H1 (cell line): ENCODE measurements around the gene RPL31. TPM values are rescaled to one million over a fixed set of nuclear protein-coding genes. Genes with fewer than 3 reads are reported as not detected.

Experiments used
- CTCF ChIA-PET: fragments of 300-600 bp; sonication (Branson Sonifier 250); formaldehyde crosslinking; loops from one replicate; lab custom pipeline; 2021; ENCODE audit not compliant: partially characterized antibody; lab: Charles Lee
- POLR2A ChIA-PET: fragments of 300-600 bp; sonication (Branson Sonifier 250); formaldehyde crosslinking; loops from one replicate; lab custom pipeline; 2021; ENCODE audit warnings: inconsistent platforms; ENCODE audit not compliant: partially characterized antibody; lab: Charles Lee
- DNase-seq, 2 experiments: peaks; one replicate each; pipeline versions ENCODE4 v3.0.0 to v3.0.0-alpha.2; 2010 to 2022; ENCODE audit warnings: low spot score in 2 of 2, low read depth in 1 of 2, mixed read lengths in 1 of 2
- FAIRE-seq: peaks from 2 replicates; lab custom pipeline; 2011; peaks lifted over from hg19 to GRCh38; lab: Jason Lieb, UNC
- H2AFZ ChIP-seq: 2 replicates; pipeline ENCODE4 v1.8.1; 2012; ENCODE audit warnings: low read length, inconsistent platforms
- H2AK5ac ChIP-seq: 2 replicates; pipeline ENCODE4 v1.6.1; 2013; ENCODE audit warnings: low read depth, low read length
- H2BK120ac ChIP-seq: replicated peaks from 2 replicates; pipeline ENCODE3; 2013; ENCODE audit warnings: low read depth, low read length, inconsistent platforms
- H2BK12ac ChIP-seq: 2 replicates; pipeline ENCODE4 v1.6.1; 2013; ENCODE audit warnings: low read depth, low read length
- H2BK15ac ChIP-seq: 2 replicates; pipeline ENCODE4 v1.6.1; 2013; ENCODE audit warnings: low read length
- H2BK20ac ChIP-seq: 2 replicates; pipeline ENCODE4 v1.6.1; 2013; ENCODE audit warnings: low read length
- H2BK5ac ChIP-seq: 2 replicates; pipeline ENCODE4 v1.6.1; 2013; ENCODE audit warnings: low read depth, low read length
- H3K14ac ChIP-seq: 2 replicates; pipeline ENCODE4 v1.6.1; 2013; ENCODE audit warnings: inconsistent platforms; ENCODE audit not compliant: insufficient read length
- H3K18ac ChIP-seq: 2 replicates; pipeline ENCODE4 v1.6.1; 2013; ENCODE audit warnings: low read length; ENCODE audit errors: extremely low read depth
- H3K23ac ChIP-seq: 2 replicates; pipeline ENCODE4 v1.6.1; 2013; ENCODE audit warnings: inconsistent platforms; ENCODE audit not compliant: insufficient read length
- H3K23me2 ChIP-seq: 2 replicates; pipeline ENCODE4 v1.6.1; 2013; ENCODE audit warnings: low read depth, low read length
- H3K27ac ChIP-seq: 2 replicates; pipeline ENCODE4 v1.6.1; 2011; ENCODE audit warnings: low read depth, low read length, inconsistent platforms
- H3K27me3 ChIP-seq, 4 experiments: replicated peaks in 1 of 4; 1 replicate in 1 of 4; 2 replicates in 3 of 4; pipeline versions ENCODE4 v1.6.1 to v1.8.1; 2011 to 2013; ENCODE audit warnings: low read length in 3 of 4, mild to moderate bottlenecking in 3 of 4, inconsistent platforms in 2 of 4, mixed read lengths in 2 of 4, moderate library complexity in 1 of 4; ENCODE audit not compliant: control insufficient read depth in 3 of 4, insufficient read depth in 3 of 4; ENCODE audit errors: extremely low read depth in 1 of 4
- H3K36me3 ChIP-seq, 4 experiments: 2 replicates each; pipeline versions ENCODE4 v1.6.1 to v1.8.1; 2011 to 2013; ENCODE audit warnings: mild to moderate bottlenecking in 4 of 4, low read length in 3 of 4, moderate library complexity in 2 of 4, control low read depth in 1 of 4, inconsistent platforms in 1 of 4; ENCODE audit not compliant: insufficient read depth in 4 of 4, control insufficient read depth in 2 of 4
- H3K4ac ChIP-seq: replicated peaks from 2 replicates; pipeline ENCODE3; 2013; ENCODE audit warnings: low read length, low read depth, mixed read lengths, inconsistent platforms; ENCODE audit not compliant: insufficient read length
- H3K4me1 ChIP-seq, 4 experiments: replicated peaks in 1 of 4; 1 replicate in 1 of 4; 2 replicates in 3 of 4; pipeline versions ENCODE4 v1.6.1 to v1.8.1; 2011 to 2013; ENCODE audit warnings: low read length in 3 of 4, inconsistent platforms in 2 of 4, mixed read lengths in 1 of 4; ENCODE audit not compliant: insufficient read depth in 4 of 4, control insufficient read depth in 3 of 4
- H3K4me2 ChIP-seq, 2 experiments: 2 replicates each; pipeline versions ENCODE4 v1.6.1 to v1.8.1; 2011 to 2013; ENCODE audit warnings: low read depth in 2 of 2, low read length in 2 of 2, control low read depth in 1 of 2, inconsistent platforms in 1 of 2, mild to moderate bottlenecking in 1 of 2; ENCODE audit not compliant: insufficient read depth in 1 of 2
- H3K4me3 ChIP-seq, 4 experiments: fragments of 200-600, 300-600 bp in 1 of 4; sonication (generic), shearing (Covaris generic), sonication (Bioruptor Twin) in 1 of 4; 2 replicates each; pipeline versions ENCODE4 v1.5.1 to v1.8.1; 2011 to 2016; ENCODE audit warnings: low read length in 4 of 4, low read depth in 3 of 4, control low read depth in 2 of 4, inconsistent platforms in 2 of 4, mild to moderate bottlenecking in 2 of 4, mixed read lengths in 1 of 4, moderate library complexity in 1 of 4; ENCODE audit not compliant: insufficient read depth in 2 of 4; ENCODE audit errors: extremely low read depth in 1 of 4
- H3K56ac ChIP-seq: replicated peaks from 2 replicates; pipeline ENCODE3; 2013; ENCODE audit warnings: low read depth, mild to moderate bottlenecking, mixed read lengths, low read length, inconsistent platforms; ENCODE audit not compliant: insufficient read length
- H3K79me1 ChIP-seq: 2 replicates; pipeline ENCODE4 v1.6.1; 2013; ENCODE audit warnings: low read depth, low read length, control low read depth
- H3K79me2 ChIP-seq, 2 experiments: 2 replicates each; pipeline versions ENCODE4 v1.6.1 to v1.8.1; 2012 to 2013; ENCODE audit warnings: low read length in 2 of 2, mild to moderate bottlenecking in 2 of 2, inconsistent platforms in 1 of 2; ENCODE audit not compliant: insufficient read depth in 2 of 2, control insufficient read depth in 1 of 2
- H3K9ac ChIP-seq, 4 experiments: replicated peaks in 1 of 4; 1 replicate in 1 of 4; 2 replicates in 3 of 4; pipeline versions ENCODE4 v1.6.1 to v1.8.1; 2011 to 2013; ENCODE audit warnings: low read depth in 3 of 4, low read length in 3 of 4, control low read depth in 2 of 4, mild to moderate bottlenecking in 2 of 4, moderate library complexity in 2 of 4, inconsistent platforms in 1 of 4; ENCODE audit errors: extremely low read depth in 1 of 4
- H3K9me3 ChIP-seq, 2 experiments: 2 replicates each; pipeline versions ENCODE4 v1.6.1 to v1.8.1; 2012 to 2013; ENCODE audit warnings: mild to moderate bottlenecking in 2 of 2, moderate library complexity in 2 of 2, control low read depth in 1 of 2, inconsistent platforms in 1 of 2, low read depth in 1 of 2, low read length in 1 of 2, mixed read lengths in 1 of 2; ENCODE audit not compliant: insufficient read depth in 2 of 2
- H4K20me1 ChIP-seq, 2 experiments: replicated peaks in 1 of 2; 2 replicates each; pipeline versions ENCODE3 to v1.8.1; 2011 to 2013; ENCODE audit warnings: inconsistent platforms in 2 of 2, low read length in 2 of 2, mild to moderate bottlenecking in 1 of 2; ENCODE audit not compliant: insufficient read depth in 2 of 2, control insufficient read depth in 1 of 2
- H4K5ac ChIP-seq: 2 replicates; pipeline ENCODE4 v1.6.1; 2013; ENCODE audit warnings: low read length, low read depth, mixed read lengths, inconsistent platforms; ENCODE audit not compliant: insufficient read length
- H4K8ac ChIP-seq: 2 replicates; pipeline ENCODE4 v1.8.0; 2013; ENCODE audit warnings: mild to moderate bottlenecking, moderate library complexity, low read length, inconsistent platforms; ENCODE audit not compliant: insufficient read depth; ENCODE audit errors: extremely low read depth
- H4K91ac ChIP-seq: replicated peaks from 2 replicates; pipeline ENCODE3; 2013; ENCODE audit warnings: low read length, mixed read lengths, inconsistent platforms; ENCODE audit not compliant: insufficient read length
- E2F6 ChIP-seq: IDR thresholded peaks from 2 replicates; pipeline ENCODE4 v1.6.1; 2012; ENCODE audit warnings: inconsistent platforms
- EZH2 ChIP-seq: fragments of 200-600 bp; sonication (generic); IDR thresholded peaks from 2 replicates; pipeline ENCODE4 v1.7.1; 2012; ENCODE audit warnings: low read depth, mild to moderate bottlenecking, moderate library complexity, low read length, inconsistent platforms; ENCODE audit not compliant: severe bottlenecking
- RBBP5 ChIP-seq: IDR thresholded peaks from 2 replicates; pipeline ENCODE4 v1.7.1; 2012; ENCODE audit warnings: low read depth, mild to moderate bottlenecking, inconsistent platforms, low read length, moderate library complexity, borderline replicate concordance
- SAP30 ChIP-seq: fragments of 300-600 bp; sonication (generic); IDR thresholded peaks from 2 replicates; pipeline ENCODE4 v1.7.1; 2012; ENCODE audit warnings: low read length, moderate library complexity, mild to moderate bottlenecking, inconsistent platforms; ENCODE audit not compliant: insufficient read depth, insufficient replicate concordance
- SP4 ChIP-seq: IDR thresholded peaks from 2 replicates; pipeline ENCODE4 v1.6.1; 2012; ENCODE audit warnings: low read length, inconsistent platforms
- WGBS, 2 experiments: shearing (Covaris generic) in 1 of 2; methylation state at CpG; one replicate each; pipeline versions ENCODE4 v1.1.6 to v1.1.7; 2013 to 2015; ENCODE audit warnings: low lambda C conversion rate in 2 of 2, mixed read lengths in 2 of 2, inconsistent platforms in 1 of 2, low coverage in 1 of 2, missing lambda C conversion rate in 1 of 2; ENCODE audit not compliant: insufficient replicate concordance in 2 of 2, insufficient coverage in 1 of 2, insufficient read length in 1 of 2; ENCODE audit errors: extremely low coverage in 1 of 2, missing lambda C conversion rate in 1 of 2; 5-methylcytosine and 5-hydroxymethylcytosine counted together
- polyA plus RNA-seq, 7 experiments: library from polyadenylated mRNA; depleted of rRNA in 3 of 7; stranded (reverse) in 5 of 7; unstranded in 2 of 7; fragments of >200 nt in 5 of 7; fragments of 200-250 nt in 2 of 7; gene quantifications; 1 replicate in 5 of 7; 2 replicates in 1 of 7; 4 replicates in 1 of 7; pipeline versions ENCODE4 v1.2.1 to v1.2.3, GENCODE V29; 2011 to 2013; ENCODE audit warnings: missing spikeins in 2 of 7, mixed read lengths in 2 of 7
- total RNA-seq: library from RNA; stranded (reverse); fragmentation: NEBNext Ultra II Directional; extraction: Animal tissue kit (Norgen Biotek cat#: 25700); gene quantifications from 2 replicates; pipeline ENCODE4 v1.2.1, GENCODE V29; 2021
- TF ChIP-seq, protein P1 (sequence below): IDR thresholded peaks from 2 replicates; pipeline ENCODE4 v1.6.1; 2011; ENCODE audit warnings: low read depth, mild to moderate bottlenecking, low read length; ENCODE audit not compliant: insufficient read depth
- TF ChIP-seq, protein P2 (sequence below), 3 experiments: IDR thresholded peaks; 1 replicate in 2 of 3; 2 replicates in 1 of 3; pipeline versions ENCODE4 v1.5.1 to v1.6.1; 2011; ENCODE audit warnings: low read length in 3 of 3, mild to moderate bottlenecking in 3 of 3, inconsistent platforms in 2 of 3, low read depth in 1 of 3, moderate library complexity in 1 of 3; ENCODE audit not compliant: insufficient read depth in 1 of 3; ENCODE audit errors: control extremely low read depth in 1 of 3

The RPL31 gene
- total and polyA plus RNA-seq, 2 of the 8 experiments (the other 6 are each of a cell fraction or from before 2014, with no cell fraction given): 1,463 to 1,722 TPM

GRCh38 chr2:100962366-100963025 is 39.6 kb upstream of the RPL31 start:
- peaks cover 0 to 3% (median 0%) of the 10 kb centered on the region in 4 experiments; a peak in 1 of 7 replicates for H3K4me1 ChIP-seq
- ChIA-PET POLR2A (no interaction called here), CTCF (no interaction called here)

More at GRCh38 chr2:100962366-100963025, 39.6 kb upstream of the RPL31 start:
- Histone ChIP-seq H3K79me2 (no peaks in the 10 kb centered on the region), H3K4me3 (no peak overlapping the region), H3K56ac (no peak overlapping the region), H4K20me1 (no peaks in the 10 kb centered on the region), H4K8ac (no peak overlapping the region), H3K4ac (no peak overlapping the region), H3K18ac (no peak overlapping the region), H2BK20ac (no peak overlapping the region), H3K14ac (no peak overlapping the region), H2AK5ac (no peak overlapping the region), H3K36me3 (no peaks in the 10 kb centered on the region), H3K9me3 (no peaks in the 10 kb centered on the region), H4K91ac (no peak overlapping the region)
- FAIRE-seq (no peak), DNase-seq (no peak)
- WGBS, 2 experiments: 92% methylated on average over 12 of the region's 12 CpGs; no CpG with 5 or more reads in 1 of the 2 experiments
- TF ChIP-seq SP4: no peak
- no peak for TF ChIP-seq RBBP5
- TF ChIP-seq, protein P1, sequence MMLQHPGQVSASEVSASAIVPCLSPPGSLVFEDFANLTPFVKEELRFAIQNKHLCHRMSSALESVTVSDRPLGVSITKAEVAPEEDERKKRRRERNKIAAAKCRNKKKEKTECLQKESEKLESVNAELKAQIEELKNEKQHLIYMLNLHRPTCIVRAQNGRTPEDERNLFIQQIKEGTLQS: no peak
- TF ChIP-seq, protein P2, sequence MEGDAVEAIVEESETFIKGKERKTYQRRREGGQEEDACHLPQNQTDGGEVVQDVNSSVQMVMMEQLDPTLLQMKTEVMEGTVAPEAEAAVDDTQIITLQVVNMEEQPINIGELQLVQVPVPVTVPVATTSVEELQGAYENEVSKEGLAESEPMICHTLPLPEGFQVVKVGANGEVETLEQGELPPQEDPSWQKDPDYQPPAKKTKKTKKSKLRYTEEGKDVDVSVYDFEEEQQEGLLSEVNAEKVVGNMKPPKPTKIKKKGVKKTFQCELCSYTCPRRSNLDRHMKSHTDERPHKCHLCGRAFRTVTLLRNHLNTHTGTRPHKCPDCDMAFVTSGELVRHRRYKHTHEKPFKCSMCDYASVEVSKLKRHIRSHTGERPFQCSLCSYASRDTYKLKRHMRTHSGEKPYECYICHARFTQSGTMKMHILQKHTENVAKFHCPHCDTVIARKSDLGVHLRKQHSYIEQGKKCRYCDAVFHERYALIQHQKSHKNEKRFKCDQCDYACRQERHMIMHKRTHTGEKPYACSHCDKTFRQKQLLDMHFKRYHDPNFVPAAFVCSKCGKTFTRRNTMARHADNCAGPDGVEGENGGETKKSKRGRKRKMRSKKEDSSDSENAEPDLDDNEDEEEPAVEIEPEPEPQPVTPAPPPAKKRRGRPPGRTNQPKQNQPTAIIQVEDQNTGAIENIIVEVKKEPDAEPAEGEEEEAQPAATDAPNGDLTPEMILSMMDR (IDR thresholded peaks at IDR 0.05; ENCODE audit: control extremely low read depth in 1 of 3, insufficient read depth in 1 of 3, low read depth in 1 of 3, low read length in 3 of 3): no peak
- no peak for TF ChIP-seq E2F6
- no peak for TF ChIP-seq SAP30
- no peak for TF ChIP-seq EZH2
- TF ChIP-seq, all 59 proteins: peak for 0
- H3K4me2 ChIP-seq: no peak overlapping the region
- no peaks in the 10 kb centered on the region for H3K79me1 ChIP-seq
- H3K23me2 ChIP-seq: no peaks in the 10 kb centered on the region
- H2BK12ac ChIP-seq: no peak overlapping the region
- no peak overlapping the region for H3K23ac ChIP-seq
- no peak overlapping the region for H2BK120ac ChIP-seq
- no peak overlapping the region for H2BK5ac ChIP-seq
- no peak overlapping the region for H3K9ac ChIP-seq
- no peak overlapping the region for H2BK15ac ChIP-seq
- H3K27ac ChIP-seq: no peak overlapping the region
- H3K27me3 ChIP-seq: no peaks in the 10 kb centered on the region
- H2AFZ ChIP-seq: no peak overlapping the region
- H4K5ac ChIP-seq: no peak overlapping the region
